Natural killer cell (primary cell): Measurements from ENCODE around the gene PTPRB. TPM values are rescaled to one million over a fixed set of nuclear protein-coding genes. Genes with fewer than 3 reads are reported as not detected.

ENCODE experiments used
- ATAC-seq, 3 donors: fragments of 150-1000 bp in 2 of 3; fragments of 200-7000 bp in 1 of 3; cut with Tn5 transposase; 1 replicate in 1 of 3; 2 replicates in 2 of 3; pipeline ENCODE4 v1.10.0; 2021; ENCODE audit warnings: mild to moderate bottlenecking in 2 of 3, moderate library complexity in 2 of 3
- DNase-seq, 2 donors: peaks; one replicate each; pipeline versions ENCODE4 v3.0.0 to v3.0.0-alpha.2; 2013 to 2021; ENCODE audit warnings: mixed read lengths in 1 of 2
- H3K27ac ChIP-seq: one replicate; pipeline ENCODE4 v1.5.1; 2013; ENCODE audit warnings: mild to moderate bottlenecking, low read length
- H3K27me3 ChIP-seq: one replicate; pipeline ENCODE4 v1.6.1; 2013; ENCODE audit warnings: low read length; ENCODE audit not compliant: control insufficient read depth, insufficient read depth
- H3K36me3 ChIP-seq: one replicate; pipeline ENCODE4 v1.6.1; 2013; ENCODE audit warnings: low read length; ENCODE audit not compliant: control insufficient read depth, insufficient read depth
- H3K4me1 ChIP-seq: one replicate; pipeline ENCODE4 v1.6.1; 2013; ENCODE audit warnings: low read length; ENCODE audit not compliant: control insufficient read depth, insufficient read depth
- H3K4me3 ChIP-seq: one replicate; pipeline ENCODE4 v1.5.1; 2013; ENCODE audit warnings: low read length
- H3K9me3 ChIP-seq: one replicate; pipeline ENCODE4 v1.6.1; 2013; ENCODE audit warnings: low read length; ENCODE audit not compliant: control insufficient read depth, insufficient read depth
- H3K27ac Mint-ChIP-seq, 2 donors: one replicate each; pipeline ENCODE4 v1.8.0; 2022; ENCODE audit warnings: mild to moderate bottlenecking in 2 of 2, mixed read lengths in 2 of 2, moderate library complexity in 1 of 2
- H3K27me3 Mint-ChIP-seq, 2 donors: one replicate each; pipeline ENCODE4 v1.8.0; 2022; ENCODE audit warnings: low read depth in 2 of 2, mixed read lengths in 2 of 2
- H3K36me3 Mint-ChIP-seq: one replicate; pipeline ENCODE4 v1.8.0; 2022; ENCODE audit warnings: mixed read lengths
- H3K4me1 Mint-ChIP-seq, 2 donors: one replicate each; pipeline ENCODE4 v1.8.0; 2022; ENCODE audit warnings: mixed read lengths in 2 of 2
- H3K4me3 Mint-ChIP-seq: one replicate; pipeline ENCODE4 v1.8.0; 2022; ENCODE audit warnings: mild to moderate bottlenecking, moderate library complexity, mixed read lengths
- H3K9me3 Mint-ChIP-seq, 2 donors: one replicate each; pipeline ENCODE4 v1.8.0; 2022; ENCODE audit warnings: mixed read lengths in 2 of 2
- WGBS: methylation state at CpG from one replicate; pipeline ENCODE4 v1.1.7; 2013; ENCODE audit warnings: missing lambda C conversion rate; ENCODE audit not compliant: insufficient coverage; 5-methylcytosine and 5-hydroxymethylcytosine counted together
- intact Hi-C: fragments of 100-400 bp; cut with micrococcal nuclease; formaldehyde crosslinking; loops from one replicate; pipeline ENCODE4 v1.14.2; 2022
- total RNA-seq, 4 donors: library from RNA; stranded (reverse); fragments of 120-200 nt in 1 of 4; gene quantifications; one replicate each; pipeline versions ENCODE4 v1.2.3 to v1.2.4, GENCODE V29; 2013 to 2022
- TF ChIP-seq, protein P1 (sequence below): fragments of 200-600 bp; IDR thresholded peaks from one replicate; pipeline ENCODE4 v1.8.0; 2022; ENCODE audit warnings: antibody characterized with exemption

The PTPRB gene
- total RNA-seq, 3 donors from 2014 or later (not counting 1 experiment from before 2014, with no cell fraction given): 2.3 to 7.8 (median 5.5) TPM

DNA sequence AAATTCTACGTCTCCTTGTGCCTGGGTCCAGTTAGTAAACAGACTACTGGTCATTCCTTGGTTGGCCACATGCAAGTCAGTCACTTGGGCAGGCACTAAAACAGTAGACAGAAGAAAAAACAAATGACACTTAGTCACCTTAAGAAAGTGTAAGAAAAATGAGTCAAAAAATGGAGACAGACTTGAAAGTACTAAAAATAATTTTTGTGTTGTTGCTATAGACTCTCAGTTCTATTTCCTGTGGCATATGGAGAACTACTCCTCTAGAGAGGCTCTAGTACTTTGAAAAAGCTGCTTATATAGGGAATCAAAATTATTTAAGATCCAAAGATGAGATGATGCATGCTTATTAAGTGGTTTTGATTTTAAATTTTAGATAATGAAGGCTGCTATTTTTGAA lies 56.0 kb downstream of the PTPRB start:
- no peaks in the 10 kb centered on the region for H3K9me3 Mint-ChIP-seq
- H3K4me1 ChIP-seq: no peaks in the 10 kb centered on the region
- intact Hi-C loops: no loop called here
- H3K4me1 Mint-ChIP-seq: no peaks in the 10 kb centered on the region
- 84% methylated on average over 1 of the region's 1 CpG for WGBS
- no peaks in the 10 kb centered on the region for H3K27me3 Mint-ChIP-seq
- no peak overlapping the region for H3K4me3 Mint-ChIP-seq
- H3K27ac Mint-ChIP-seq: no peak overlapping the region
- no peaks in the 10 kb centered on the region for H3K27me3 ChIP-seq
- peaks cover 12% of the 10 kb centered on the region for H3K36me3 Mint-ChIP-seq
- DNase-seq (no peak), ATAC-seq (no peak)
- H3K27ac ChIP-seq: no peak overlapping the region
- TF ChIP-seq, protein P1, sequence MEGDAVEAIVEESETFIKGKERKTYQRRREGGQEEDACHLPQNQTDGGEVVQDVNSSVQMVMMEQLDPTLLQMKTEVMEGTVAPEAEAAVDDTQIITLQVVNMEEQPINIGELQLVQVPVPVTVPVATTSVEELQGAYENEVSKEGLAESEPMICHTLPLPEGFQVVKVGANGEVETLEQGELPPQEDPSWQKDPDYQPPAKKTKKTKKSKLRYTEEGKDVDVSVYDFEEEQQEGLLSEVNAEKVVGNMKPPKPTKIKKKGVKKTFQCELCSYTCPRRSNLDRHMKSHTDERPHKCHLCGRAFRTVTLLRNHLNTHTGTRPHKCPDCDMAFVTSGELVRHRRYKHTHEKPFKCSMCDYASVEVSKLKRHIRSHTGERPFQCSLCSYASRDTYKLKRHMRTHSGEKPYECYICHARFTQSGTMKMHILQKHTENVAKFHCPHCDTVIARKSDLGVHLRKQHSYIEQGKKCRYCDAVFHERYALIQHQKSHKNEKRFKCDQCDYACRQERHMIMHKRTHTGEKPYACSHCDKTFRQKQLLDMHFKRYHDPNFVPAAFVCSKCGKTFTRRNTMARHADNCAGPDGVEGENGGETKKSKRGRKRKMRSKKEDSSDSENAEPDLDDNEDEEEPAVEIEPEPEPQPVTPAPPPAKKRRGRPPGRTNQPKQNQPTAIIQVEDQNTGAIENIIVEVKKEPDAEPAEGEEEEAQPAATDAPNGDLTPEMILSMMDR: no peak
- no peak overlapping the region for H3K4me3 ChIP-seq
- no peaks in the 10 kb centered on the region for H3K9me3 ChIP-seq
- H3K36me3 ChIP-seq: no peaks in the 10 kb centered on the region

DNA sequence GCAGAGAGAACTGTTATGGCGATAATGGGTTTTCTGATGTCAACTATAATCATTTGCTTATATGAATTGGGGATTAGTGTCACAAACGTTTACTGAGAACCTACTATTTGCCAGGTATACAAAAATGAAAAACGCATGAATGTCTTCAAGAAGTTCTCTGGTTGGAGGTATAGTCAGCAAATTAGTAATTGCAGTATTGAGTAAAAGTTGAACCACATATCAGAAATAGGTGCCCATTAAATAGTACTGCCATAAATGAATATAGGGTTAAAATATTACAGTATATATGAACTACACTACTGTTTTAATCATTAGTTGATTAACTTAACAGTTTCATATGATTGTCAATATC lies 60.0 kb downstream of the PTPRB start:
- intact Hi-C loops: loop anchor here (1.0 kb wide), 2 partner anchors 677 to 698 kb away; no protein-coding TSS in a partner anchor
- H3K9me3 ChIP-seq: no peaks in the 10 kb centered on the region
- Mint-ChIP-seq H3K27me3 (no peaks in the 10 kb centered on the region), H3K4me3 (no peak overlapping the region), H3K9me3 (no peaks in the 10 kb centered on the region), H3K4me1 (no peaks in the 10 kb centered on the region), H3K27ac (no peak overlapping the region), H3K36me3 (no peaks in the 10 kb centered on the region)
- ATAC-seq (no peak), DNase-seq (no peak)
- WGBS: 48% methylated on average over 2 of the region's 3 CpGs
- TF ChIP-seq, protein P1: no peak
- no peaks in the 10 kb centered on the region for H3K36me3 ChIP-seq
- no peaks in the 10 kb centered on the region for H3K4me1 ChIP-seq
- H3K27ac ChIP-seq: no peak overlapping the region
- H3K27me3 ChIP-seq: no peaks in the 10 kb centered on the region
- no peak overlapping the region for H3K4me3 ChIP-seq

DNA sequence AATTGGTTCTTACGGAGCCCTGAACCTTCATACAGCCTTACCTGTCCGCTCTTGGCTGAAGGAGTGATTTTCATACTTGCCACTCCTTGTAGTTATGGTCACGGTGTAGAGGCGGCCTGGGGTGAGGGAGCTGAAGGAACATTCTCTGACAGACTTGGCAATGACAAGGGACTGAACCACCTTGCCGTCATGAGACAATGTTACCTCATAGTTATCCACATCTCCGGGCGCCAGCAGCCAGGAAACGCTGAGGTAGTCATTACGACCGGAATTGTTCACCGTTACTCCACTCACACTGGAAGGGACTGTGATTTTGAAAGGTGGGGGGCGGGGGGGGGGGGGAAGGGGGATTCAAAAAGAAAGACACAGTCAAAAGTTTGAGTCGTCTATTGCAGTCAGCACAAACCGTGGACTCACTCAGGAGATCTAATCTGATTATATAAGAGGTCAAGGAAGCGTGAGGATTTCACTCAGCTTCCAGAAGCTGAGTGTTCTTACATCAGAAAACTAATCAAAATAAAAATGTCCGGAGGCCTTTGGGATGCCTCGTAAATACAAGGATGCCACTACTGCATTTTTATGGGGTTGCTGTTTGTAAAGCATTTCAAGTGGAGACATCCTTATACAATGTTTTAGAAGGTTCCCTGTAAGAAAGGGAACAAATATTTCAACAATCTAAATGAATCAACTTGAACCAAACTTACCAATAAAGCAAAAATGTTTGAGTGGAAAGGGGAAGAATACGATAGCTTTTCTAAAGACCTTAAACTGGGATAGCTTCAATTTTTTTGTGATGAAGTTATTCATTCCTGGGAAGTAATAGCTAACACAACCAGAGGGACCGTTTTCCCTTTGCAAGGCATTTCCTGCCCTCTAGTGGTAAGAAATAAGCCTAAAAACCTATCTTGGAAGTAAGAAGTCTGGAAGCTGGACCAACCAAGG lies 60.6 kb downstream of the PTPRB start:
- no peak overlapping the region for H3K27ac Mint-ChIP-seq
- no peaks in the 10 kb centered on the region for H3K9me3 ChIP-seq
- no peaks in the 10 kb centered on the region for H3K9me3 Mint-ChIP-seq
- H3K27me3 ChIP-seq: no peaks in the 10 kb centered on the region
- H3K4me1 ChIP-seq: no peaks in the 10 kb centered on the region
- WGBS: 72% methylated on average over 12 of the region's 19 CpGs
- H3K4me3 ChIP-seq: no peak overlapping the region
- H3K27ac ChIP-seq: no peak overlapping the region
- DNase-seq (peak in 1 of 2 donors; percentile 66), ATAC-seq (peak in 1 of 3 donors; percentile 52)
- TF ChIP-seq, protein P1: peak; percentile 63
- H3K4me1 Mint-ChIP-seq: no peaks in the 10 kb centered on the region
- H3K4me3 Mint-ChIP-seq: no peak overlapping the region
- H3K27me3 Mint-ChIP-seq: no peaks in the 10 kb centered on the region
- intact Hi-C loops: loop anchor here (1.0 kb wide), 2 partner anchors 676 to 697 kb away; no protein-coding TSS in a partner anchor
- no peaks in the 10 kb centered on the region for H3K36me3 Mint-ChIP-seq
- H3K36me3 ChIP-seq: no peaks in the 10 kb centered on the region
